BLaER1 treated with 17β-estradiol and CSF1 and Interleukin-3, amounts not matched to agents 10 nM and 100 nM (cell line): ENCODE measurements around the gene CDH4.

Experiments used
- H3K27ac ChIP-seq, 11 experiments: shearing (Covaris generic); formaldehyde crosslinking; 2 replicates each; pipeline ENCODE4 v1.8.1; 2022
- H3K27me3 ChIP-seq, 11 experiments: shearing (Covaris generic); formaldehyde crosslinking; 2 replicates each; pipeline ENCODE4 v1.8.1; 2022
- H3K36me3 ChIP-seq, 11 experiments: shearing (Covaris generic); formaldehyde crosslinking; 2 replicates each; pipeline ENCODE4 v1.8.1; 2022
- H3K4me1 ChIP-seq, 10 experiments: shearing (Covaris generic); formaldehyde crosslinking; 2 replicates each; pipeline ENCODE4 v1.8.1; 2022
- H3K4me2 ChIP-seq, 11 experiments: shearing (Covaris generic); formaldehyde crosslinking; 2 replicates each; pipeline ENCODE4 v1.8.1; 2022
- H3K4me3 ChIP-seq, 10 experiments: shearing (Covaris generic); formaldehyde crosslinking; 2 replicates each; pipeline ENCODE4 v1.8.1; 2022
- H3K9ac ChIP-seq, 11 experiments: shearing (Covaris generic); formaldehyde crosslinking; 2 replicates each; pipeline ENCODE4 v1.8.1; 2022
- H3K9me3 ChIP-seq, 11 experiments: shearing (Covaris generic); formaldehyde crosslinking; replicated peaks in 1 of 11; 2 replicates each; pipeline ENCODE4 v1.8.1; 2022
- H4K20me1 ChIP-seq, 11 experiments: shearing (Covaris generic); formaldehyde crosslinking; 2 replicates each; pipeline ENCODE4 v1.8.1; 2022
- Cebpa-rat ChIP-seq, 11 experiments: shearing (Covaris generic); IDR thresholded peaks; 2 replicates each; pipeline ENCODE4 v1.8.1; 2022

Gene CDH4

GRCh38 chr20:61340157-61340556 lies 88.1 kb downstream of the CDH4 start:
- H3K4me3 ChIP-seq: no peak overlapping the region
- no peaks in the 10 kb centered on the region for H3K9me3 ChIP-seq
- no peaks in the 10 kb centered on the region for H3K36me3 ChIP-seq
- TF ChIP-seq Cebpa-rat (IDR thresholded peaks at IDR 0.05): no peak
- peaks cover 0 to 3% (median 0%) of the 10 kb centered on the region in 11 experiments; a peak in 1 of 22 replicates for H4K20me1 ChIP-seq
- H3K9ac ChIP-seq: no peak overlapping the region
- H3K27me3 ChIP-seq: no peaks in the 10 kb centered on the region
- peaks cover 0 to 15% (median 8%) of the 10 kb centered on the region in 10 experiments; a peak in 14 of 20 replicates for H3K4me1 ChIP-seq
- H3K4me2 ChIP-seq: no peak overlapping the region
- H3K27ac ChIP-seq: no peak overlapping the region

GRCh38 chr20:61341605-61342004 lies 89.5 kb downstream of the CDH4 start:
- Histone ChIP-seq H3K27me3 (no peaks in the 10 kb centered on the region), H3K27ac (no peak overlapping the region), H3K9me3 (no peaks in the 10 kb centered on the region), H3K4me1 (peaks cover 0 to 11% (median 8%) of the 10 kb centered on the region in 10 experiments; a peak in 14 of 20 replicates), H4K20me1 (peaks cover 0 to 3% (median 0%) of the 10 kb centered on the region in 11 experiments; a peak in 1 of 22 replicates), H3K4me2 (no peak overlapping the region), H3K4me3 (no peak overlapping the region), H3K36me3 (no peaks in the 10 kb centered on the region), H3K9ac (no peak overlapping the region)
- TF ChIP-seq Cebpa-rat (IDR thresholded peaks at IDR 0.05): no peak

DNA sequence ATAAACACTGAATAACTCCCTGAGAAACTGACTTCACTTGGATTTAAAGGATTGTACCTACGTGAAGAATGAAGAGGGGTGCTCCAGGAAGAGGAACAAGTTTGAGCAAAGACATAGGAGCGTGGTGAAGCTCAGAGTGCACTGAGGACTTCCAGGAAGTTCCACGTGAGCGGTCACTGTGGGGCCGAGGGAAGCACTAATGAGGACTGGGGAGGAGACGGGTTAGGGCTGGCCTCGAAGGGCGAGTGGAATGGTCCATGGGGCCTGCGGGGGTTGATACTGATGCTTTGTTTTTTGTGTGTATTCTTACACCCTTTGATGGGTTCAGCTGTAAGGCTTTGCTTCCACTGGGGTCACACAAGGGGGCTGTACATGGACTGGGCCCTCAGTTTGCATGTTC lies 91.9 kb downstream of the CDH4 start:
- H3K27me3 ChIP-seq: no peaks in the 10 kb centered on the region
- no peak for TF ChIP-seq Cebpa-rat (IDR thresholded peaks at IDR 0.05)
- peaks cover 20 to 32% (median 29%) of the 10 kb centered on the region in 10 experiments for H3K4me1 ChIP-seq
- peak overlapping the region in 8 of 11 experiments; percentile 4 to 48 (median 34); a peak in 13 of 22 replicates for H3K4me2 ChIP-seq
- no peak overlapping the region for H3K4me3 ChIP-seq
- H3K27ac ChIP-seq: no peak overlapping the region
- peaks cover 0 to 3% (median 0%) of the 10 kb centered on the region in 11 experiments; a peak in 1 of 22 replicates for H4K20me1 ChIP-seq
- H3K9ac ChIP-seq: no peak overlapping the region
- peaks cover 0 to 11% (median 5%) of the 10 kb centered on the region in 11 experiments; a peak in 7 of 22 replicates for H3K9me3 ChIP-seq
- no peaks in the 10 kb centered on the region for H3K36me3 ChIP-seq

DNA sequence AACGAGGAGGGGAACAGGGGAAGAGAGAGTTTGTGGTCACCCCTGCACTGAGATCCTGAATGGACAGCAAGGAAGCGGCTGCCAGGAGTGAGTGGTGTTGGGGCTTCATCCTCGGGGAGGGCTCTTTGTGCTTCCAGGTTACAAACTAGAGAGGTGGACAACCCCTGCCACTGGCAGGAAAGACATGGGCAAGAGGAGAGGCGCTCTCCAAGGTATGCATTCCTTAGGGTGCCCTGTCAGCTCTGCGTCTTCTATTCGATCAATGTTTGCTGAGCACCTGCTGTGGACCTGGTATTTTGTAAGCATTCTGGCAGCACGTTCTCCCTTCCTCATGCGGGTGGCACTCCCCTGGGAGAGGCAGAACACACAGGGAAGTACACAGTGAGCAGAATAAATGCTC lies 93.6 kb downstream of the CDH4 start:
- H3K9me3 ChIP-seq: peaks cover 0 to 11% (median 5%) of the 10 kb centered on the region in 11 experiments; a peak in 7 of 22 replicates
- no peak overlapping the region for H3K4me3 ChIP-seq
- H3K27me3 ChIP-seq: no peaks in the 10 kb centered on the region
- TF ChIP-seq Cebpa-rat (IDR thresholded peaks at IDR 0.05): no peak
- peaks cover 0 to 3% (median 0%) of the 10 kb centered on the region in 11 experiments; a peak in 1 of 22 replicates for H4K20me1 ChIP-seq
- no peak overlapping the region for H3K27ac ChIP-seq
- no peak overlapping the region for H3K4me2 ChIP-seq
- H3K4me1 ChIP-seq: peaks cover 24 to 40% (median 35%) of the 10 kb centered on the region in 10 experiments
- no peak overlapping the region for H3K9ac ChIP-seq
- no peaks in the 10 kb centered on the region for H3K36me3 ChIP-seq

- no peak for TF ChIP-seq Cebpa-rat (IDR thresholded peaks at IDR 0.05)
- peaks cover 25 to 41% (median 36%) of the 10 kb centered on the region in 10 experiments for H3K4me1 ChIP-seq
- H3K36me3 ChIP-seq: no peaks in the 10 kb centered on the region
- H3K9ac ChIP-seq: no peak overlapping the region
- peaks cover 0 to 11% (median 5%) of the 10 kb centered on the region in 11 experiments; a peak in 7 of 22 replicates for H3K9me3 ChIP-seq
- H3K27me3 ChIP-seq: no peaks in the 10 kb centered on the region
- H3K4me2 ChIP-seq: peak overlapping the region; percentile 15 to 61 (median 42); a peak in 20 of 22 replicates
- H3K27ac ChIP-seq: no peak overlapping the region
- peaks cover 0 to 3% (median 0%) of the 10 kb centered on the region in 11 experiments; a peak in 1 of 22 replicates for H4K20me1 ChIP-seq
- H3K4me3 ChIP-seq: no peak overlapping the region
These were observed 94.9 kb downstream of the CDH4 start for GRCh38 chr20:61346996-61347395.

DNA sequence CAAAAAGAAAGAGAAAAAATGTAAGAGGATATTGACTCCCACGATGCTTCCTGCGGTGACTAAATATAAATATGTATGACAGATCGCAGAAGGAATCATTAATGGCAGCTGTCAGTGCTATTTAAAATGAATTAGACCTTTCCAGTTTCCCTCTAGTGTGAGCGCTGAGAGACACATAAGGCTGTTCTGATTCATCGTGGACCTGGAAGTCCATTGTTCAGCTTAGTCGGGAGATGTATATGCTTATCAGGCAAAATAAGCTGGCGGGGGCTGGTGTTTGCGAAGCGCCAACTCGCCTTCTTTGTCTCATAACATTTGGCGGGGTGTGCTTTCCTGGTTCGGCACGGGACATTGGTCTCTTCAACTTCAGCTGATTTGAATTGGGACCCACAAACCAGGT lies 95.4 kb downstream of the CDH4 start:
- peak overlapping the region; percentile 15 to 61 (median 42) for H3K4me2 ChIP-seq
- H3K27me3 ChIP-seq: no peaks in the 10 kb centered on the region

GRCh38 chr20:61349447-61350165 lies 97.5 kb downstream of the CDH4 start:
- Histone ChIP-seq H3K9ac (no peak overlapping the region), H3K27ac (no peak overlapping the region), H3K36me3 (no peaks in the 10 kb centered on the region), H3K4me1 (peaks cover 34 to 47% (median 43%) of the 10 kb centered on the region in 10 experiments), H3K9me3 (peaks cover 0 to 11% (median 5%) of the 10 kb centered on the region in 11 experiments; a peak in 7 of 22 replicates), H3K4me3 (no peak overlapping the region), H3K27me3 (no peaks in the 10 kb centered on the region), H4K20me1 (peaks cover 0 to 8% (median 0%) of the 10 kb centered on the region in 11 experiments; a peak in 4 of 22 replicates), H3K4me2 (peak overlapping the region in 7 of 11 experiments; percentile 29 to 51 (median 45); a peak in 7 of 22 replicates)
- TF ChIP-seq Cebpa-rat (IDR thresholded peaks at IDR 0.05): no peak

More for the DNA sequence above, 95.4 kb downstream of the CDH4 start:
- Histone ChIP-seq H3K27ac (no peak overlapping the region), H3K4me1 (peaks cover 29 to 46% (median 40%) of the 10 kb centered on the region in 10 experiments), H3K9me3 (peaks cover 0 to 11% (median 5%) of the 10 kb centered on the region in 11 experiments; a peak in 7 of 22 replicates), H4K20me1 (peaks cover 0 to 2% (median 0%) of the 10 kb centered on the region in 11 experiments; a peak in 1 of 22 replicates), H3K9ac (no peak overlapping the region), H3K4me3 (no peak overlapping the region), H3K36me3 (no peaks in the 10 kb centered on the region)
- TF ChIP-seq Cebpa-rat (IDR thresholded peaks at IDR 0.05): no peak

DNA sequence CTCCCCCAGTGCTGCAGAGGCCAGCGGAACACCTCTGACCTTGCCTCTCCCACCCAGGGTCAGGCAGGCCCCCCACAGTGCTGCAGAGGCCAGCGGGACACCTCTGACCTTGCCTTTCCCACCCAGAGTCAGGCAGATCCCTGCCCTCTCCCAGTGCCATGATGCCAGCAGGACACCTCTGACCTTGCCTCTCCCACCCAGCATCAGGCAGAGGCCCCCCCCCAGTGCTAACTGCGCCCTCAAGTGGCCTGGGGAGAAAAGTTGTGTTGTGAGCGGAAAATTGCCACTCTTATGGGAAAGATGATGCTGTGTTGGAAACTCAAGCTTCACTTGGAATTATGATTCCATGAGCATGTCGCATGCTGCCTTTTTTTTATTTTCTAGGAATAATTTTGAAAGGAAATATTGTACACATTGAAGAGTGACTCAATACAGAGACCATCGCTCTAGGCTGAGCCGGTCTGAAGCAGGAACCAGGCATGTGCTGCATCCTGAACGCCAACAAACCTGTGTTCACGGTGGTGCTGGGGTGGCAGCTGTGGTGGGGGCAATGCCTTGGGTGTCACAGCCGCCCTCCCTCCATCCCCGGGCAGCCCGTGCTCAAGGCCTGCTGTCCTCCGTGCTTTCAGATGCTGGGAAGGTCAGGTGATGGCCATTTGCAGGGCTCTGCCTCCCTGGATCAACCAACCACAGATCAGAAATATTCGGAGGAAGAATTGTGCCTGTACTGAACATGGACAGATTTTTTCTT lies 98.6 kb downstream of the CDH4 start:
- peaks cover 0 to 11% (median 5%) of the 10 kb centered on the region in 11 experiments; a peak in 7 of 22 replicates for H3K9me3 ChIP-seq
- no peaks in the 10 kb centered on the region for H3K36me3 ChIP-seq
- TF ChIP-seq Cebpa-rat (IDR thresholded peaks at IDR 0.05): no peak
- H3K4me1 ChIP-seq: peaks cover 34 to 48% (median 44%) of the 10 kb centered on the region in 10 experiments
- H3K9ac ChIP-seq: no peak overlapping the region
- no peaks in the 10 kb centered on the region for H3K27me3 ChIP-seq
- peaks cover 0 to 12% (median 0%) of the 10 kb centered on the region in 11 experiments; a peak in 4 of 22 replicates for H4K20me1 ChIP-seq
- H3K27ac ChIP-seq: no peak overlapping the region
- no peak overlapping the region for H3K4me2 ChIP-seq
- H3K4me3 ChIP-seq: no peak overlapping the region
